Heart left ventricle (tissue), 13 donors: Measurements from ENCODE around the gene PTPRM.

Source experiments
- CTCF ChIP-seq, 12 donors: fragments of 200-600 bp; sonication (generic) in 4 of 12; IDR thresholded peaks; one replicate each; pipeline versions ENCODE4 v1.5.0 to v1.8.0; 2018 to 2022; ENCODE audit warnings: antibody characterized with exemption in 12 of 12, mild to moderate bottlenecking in 5 of 12
- POLR2A ChIP-seq, 2 donors: fragments of 450-650 bp; IDR thresholded peaks; one replicate each; pipeline ENCODE4 v1.6.1; 2017; ENCODE audit warnings: antibody characterized with exemption in 2 of 2, mild to moderate bottlenecking in 2 of 2, moderate library complexity in 2 of 2
- donor health status: ischemic (EF 13 %, LVEDD 7.1; RV severe dilation, severe dysfunction).
- donor health status: DM: no; HTN: yes; CAD: no.
- donor health status: DM: no; HTN: no; CAD: no.
- donor health status: ischemic (EF 25% LVEDD 6.9; RV normal size, moderate dysfunction).
- donor health status: ischemic (EF 25% LVEDD 5.7; RV mildly dilated, moderate dysfunction).
- donor health status: ischemic (EF 35%, LVEDD 5.7; RV mildly dilated, moderate dysfunction).
- donor health status: nonischemic (EF 11% LVEDD 7.7; RV severe dilation, severe dysfunction).
- donor health status: DM: yes; HTN: yes; CAD: no.
- donor health status: PGD.
- donor health status: ischemic (EF 29% LVEDD 5.4; RV normal size, mild dysfunction).
- donor health status: nonischemic (EF 23%, LVEDD 6.1; RV moderate dilation, normal function).

GRCh38 chr18:8424917-8425725 is 858.0 kb downstream of the PTPRM start:
- no peak for TF ChIP-seq POLR2A (IDR thresholded peaks at IDR 0.05)
- no peak for TF ChIP-seq CTCF (IDR thresholded peaks at IDR 0.05)
